OCI-LY1 (cell line): ENCODE data around the gene SLC25A44.

Source experiments
- H2AFZ ChIP-seq: fragments of 200-600 bp; sonication (generic), shearing (Covaris generic); 2 replicates; pipeline ENCODE4 v1.6.0; 2014; ENCODE audit warnings: antibody characterized with exemption, mild to moderate bottlenecking, low read length
- H3F3A ChIP-seq: fragments of 200-600 bp; sonication (generic), shearing (Covaris generic); 2 replicates; pipeline ENCODE4 v1.6.0; 2014; ENCODE audit warnings: mild to moderate bottlenecking, antibody characterized with exemption, low read length, moderate library complexity; ENCODE audit not compliant: insufficient read depth
- H3K27ac ChIP-seq: fragments of 200-600 bp; sonication (generic); 2 replicates; pipeline ENCODE4 v1.5.1; 2014; ENCODE audit warnings: low read length, mixed run types, mild to moderate bottlenecking, low read depth; ENCODE audit not compliant: poor library complexity, severe bottlenecking
- H3K27me3 ChIP-seq: fragments of 200-600 bp; sonication (generic); 2 replicates; pipeline ENCODE4 v1.6.0; 2014; ENCODE audit warnings: antibody characterized with exemption, mild to moderate bottlenecking, low read length, moderate library complexity; ENCODE audit not compliant: insufficient read depth
- H3K36me3 ChIP-seq: fragments of 200-600 bp; sonication (generic); 2 replicates; pipeline ENCODE4 v1.6.1; 2014; ENCODE audit warnings: mild to moderate bottlenecking, antibody characterized with exemption, low read length, moderate library complexity, mixed read lengths; ENCODE audit not compliant: insufficient read depth
- H3K4me1 ChIP-seq: fragments of 200-600 bp; sonication (generic); 2 replicates; pipeline ENCODE4 v1.5.1; 2014; ENCODE audit warnings: mild to moderate bottlenecking, low read length, moderate library complexity; ENCODE audit not compliant: insufficient read depth, severe bottlenecking
- H3K4me2 ChIP-seq: fragments of 200-600 bp; sonication (generic), shearing (Covaris generic); 2 replicates; pipeline ENCODE4 v1.6.1; 2014; ENCODE audit warnings: low read length
- H3K4me3 ChIP-seq: fragments of 200-600 bp; sonication (generic); 2 replicates; pipeline ENCODE4 v1.5.1; 2014; ENCODE audit warnings: low read length, low read depth, mild to moderate bottlenecking, mixed read lengths; ENCODE audit not compliant: poor library complexity, severe bottlenecking
- H3K79me2 ChIP-seq: fragments of 200-600 bp; shearing (Covaris generic); 2 replicates; pipeline ENCODE4 v1.6.1; 2016; ENCODE audit warnings: mixed run types, low read length, mixed read lengths; ENCODE audit not compliant: insufficient read depth
- H3K9ac ChIP-seq: fragments of 200-600 bp; sonication (generic), shearing (Covaris generic); 2 replicates; pipeline ENCODE4 v1.6.1; 2014; ENCODE audit warnings: mild to moderate bottlenecking, low read length, mixed read lengths
- H3K9me2 ChIP-seq: fragments of 200-600 bp; sonication (generic), shearing (Covaris generic); 2 replicates; pipeline ENCODE4 v1.6.1; 2014; ENCODE audit warnings: low read depth, mild to moderate bottlenecking, low read length, mixed read lengths
- H3K9me3 ChIP-seq: fragments of 200-600 bp; shearing (Covaris generic); 2 replicates; pipeline ENCODE4 v1.6.1; 2014; ENCODE audit warnings: low read length, mixed read lengths
- H4K20me1 ChIP-seq: fragments of 200-600 bp; sonication (generic), shearing (Covaris generic); 2 replicates; pipeline ENCODE4 v1.6.0; 2016; ENCODE audit warnings: mild to moderate bottlenecking, low read length; ENCODE audit not compliant: insufficient read depth
- EZH2 ChIP-seq: fragments of 200-600 bp; sonication (generic), shearing (Covaris generic); IDR thresholded peaks from 2 replicates; pipeline ENCODE4 v1.8.0; 2017; ENCODE audit warnings: borderline replicate concordance, mixed run types, mild to moderate bottlenecking, antibody characterized with exemption, low read length, moderate library complexity, mixed read lengths
- TF ChIP-seq, protein P1 (sequence below): fragments of 200-600 bp; sonication (generic), shearing (Covaris generic); IDR thresholded peaks from 2 replicates; pipeline ENCODE4 v1.5.1; 2017; ENCODE audit warnings: mild to moderate bottlenecking, antibody characterized with exemption, low read length, moderate library complexity, mixed read lengths

The SLC25A44 gene

DNA sequence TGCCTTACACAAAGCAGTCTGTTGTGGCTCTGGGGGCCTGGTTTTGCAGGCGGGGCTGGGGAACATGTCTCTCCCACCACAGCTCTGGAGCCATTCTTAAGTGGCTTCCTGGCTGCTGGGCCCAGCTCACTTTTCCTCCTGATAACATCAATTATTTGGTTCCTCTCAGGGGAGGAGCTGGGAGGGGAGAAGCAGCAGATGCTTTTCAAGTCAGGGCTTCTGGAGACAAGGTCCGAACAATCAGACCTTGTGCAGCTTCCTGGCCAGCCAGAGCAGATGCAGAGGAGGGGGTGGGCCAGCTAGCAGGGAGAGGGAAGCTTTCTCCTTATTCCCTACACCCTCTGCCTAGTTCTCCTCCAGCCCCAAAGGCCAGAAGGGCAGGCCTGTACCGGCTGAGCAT is 57.6 kb downstream of the SLC25A44 start:
- Histone ChIP-seq H3K4me3 (no peak overlapping the region), H3K4me1 (no peaks in the 10 kb centered on the region), H4K20me1 (no peaks in the 10 kb centered on the region), H3K9ac (no peak overlapping the region), H2AFZ (no peak overlapping the region), H3K4me2 (no peak overlapping the region), H3K27ac (no peak overlapping the region), H3K9me2 (no peaks in the 10 kb centered on the region), H3F3A (no peaks in the 10 kb centered on the region), H3K9me3 (no peaks in the 10 kb centered on the region), H3K79me2 (no peaks in the 10 kb centered on the region), H3K36me3 (peaks cover 76% of the 10 kb centered on the region), H3K27me3 (no peaks in the 10 kb centered on the region)
- TF ChIP-seq, protein P1, sequence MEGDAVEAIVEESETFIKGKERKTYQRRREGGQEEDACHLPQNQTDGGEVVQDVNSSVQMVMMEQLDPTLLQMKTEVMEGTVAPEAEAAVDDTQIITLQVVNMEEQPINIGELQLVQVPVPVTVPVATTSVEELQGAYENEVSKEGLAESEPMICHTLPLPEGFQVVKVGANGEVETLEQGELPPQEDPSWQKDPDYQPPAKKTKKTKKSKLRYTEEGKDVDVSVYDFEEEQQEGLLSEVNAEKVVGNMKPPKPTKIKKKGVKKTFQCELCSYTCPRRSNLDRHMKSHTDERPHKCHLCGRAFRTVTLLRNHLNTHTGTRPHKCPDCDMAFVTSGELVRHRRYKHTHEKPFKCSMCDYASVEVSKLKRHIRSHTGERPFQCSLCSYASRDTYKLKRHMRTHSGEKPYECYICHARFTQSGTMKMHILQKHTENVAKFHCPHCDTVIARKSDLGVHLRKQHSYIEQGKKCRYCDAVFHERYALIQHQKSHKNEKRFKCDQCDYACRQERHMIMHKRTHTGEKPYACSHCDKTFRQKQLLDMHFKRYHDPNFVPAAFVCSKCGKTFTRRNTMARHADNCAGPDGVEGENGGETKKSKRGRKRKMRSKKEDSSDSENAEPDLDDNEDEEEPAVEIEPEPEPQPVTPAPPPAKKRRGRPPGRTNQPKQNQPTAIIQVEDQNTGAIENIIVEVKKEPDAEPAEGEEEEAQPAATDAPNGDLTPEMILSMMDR, result no peak
- no peak for TF ChIP-seq EZH2

DNA sequence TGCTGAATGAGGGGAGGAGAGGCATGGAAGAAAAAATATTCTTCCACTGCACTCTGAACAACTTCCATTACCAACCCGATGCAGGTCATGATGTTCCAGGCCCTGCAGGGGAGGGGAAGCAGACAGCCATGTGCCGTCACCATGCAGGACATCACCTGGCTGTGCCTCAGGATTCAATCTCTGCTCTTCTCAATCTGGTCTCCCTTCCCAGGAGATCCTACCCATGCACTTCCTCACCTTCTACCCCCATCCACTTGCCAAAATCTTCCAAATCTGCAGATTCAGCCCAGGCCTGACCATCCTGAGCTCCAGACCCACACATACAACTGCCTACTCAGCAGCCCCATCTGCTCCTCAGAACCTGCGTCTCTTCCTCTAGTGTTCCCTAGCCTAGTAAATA is 59.7 kb downstream of the SLC25A44 start:
- Histone ChIP-seq H3K79me2 (no peaks in the 10 kb centered on the region), H3K9me2 (no peaks in the 10 kb centered on the region), H2AFZ (no peak overlapping the region), H3K27ac (no peak overlapping the region), H3F3A (no peaks in the 10 kb centered on the region), H3K27me3 (no peaks in the 10 kb centered on the region), H3K9me3 (no peaks in the 10 kb centered on the region), H3K4me1 (no peaks in the 10 kb centered on the region), H3K36me3 (peaks cover 91% of the 10 kb centered on the region), H3K4me2 (no peak overlapping the region), H3K9ac (no peak overlapping the region), H3K4me3 (no peak overlapping the region), H4K20me1 (no peaks in the 10 kb centered on the region)
- TF ChIP-seq, protein P1, result no peak
- no peak for TF ChIP-seq EZH2

DNA sequence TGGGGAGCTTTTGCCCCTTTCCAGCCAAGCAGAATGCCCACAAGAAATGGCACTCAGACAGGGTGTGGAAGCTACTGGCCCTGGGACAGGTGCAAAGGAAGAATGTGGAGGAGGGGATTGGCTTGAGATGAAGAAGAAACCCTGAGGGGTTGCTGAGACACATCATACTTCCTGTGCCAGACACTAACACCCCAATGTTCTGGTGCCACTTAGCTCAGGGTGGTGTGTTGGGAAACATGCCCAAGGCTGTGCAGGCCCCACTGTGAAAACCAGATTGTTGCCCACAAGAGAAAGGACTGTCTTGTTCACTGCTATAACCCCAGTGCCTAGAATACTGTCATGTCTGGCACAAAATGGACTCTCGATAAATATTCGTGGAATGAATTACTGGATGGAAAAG is 63.8 kb downstream of the SLC25A44 start:
- Histone ChIP-seq H3K9me3 (no peaks in the 10 kb centered on the region), H2AFZ (no peak overlapping the region), H3K4me1 (no peaks in the 10 kb centered on the region), H3K4me2 (no peak overlapping the region), H3K27me3 (no peaks in the 10 kb centered on the region), H3K9me2 (no peaks in the 10 kb centered on the region), H3K36me3 (peaks cover 88% of the 10 kb centered on the region), H3K79me2 (no peaks in the 10 kb centered on the region), H3K4me3 (no peak overlapping the region), H3K9ac (no peak overlapping the region), H3F3A (no peaks in the 10 kb centered on the region), H4K20me1 (no peaks in the 10 kb centered on the region), H3K27ac (no peak overlapping the region)
- TF ChIP-seq EZH2, result no peak
- TF ChIP-seq, protein P1, result no peak
